GM21390 (cell line): ENCODE measurements around the gene AKAP13.
A peak's percentile ranks its signal among the peaks of the same experiment; 100 is the strongest.
"Not testable (repeated sequence)": the region's sequence is repeated elsewhere in the genome, so short reads cannot be mapped to it uniquely, and the experiment has no call there.

Experiments used
- ATAC-seq: cut with Tn5 transposase; IDR thresholded peaks from one replicate; pipeline ENCODE4 v1.9.1; 2021; ENCODE audit not compliant: unreplicated experiment

Gene AKAP13

GRCh38 chr15:85380217-85380811 lies at the start of gene AKAP13:
Gene AKAP13 (plus strand): TSS chr15:85380603. CDS start chr15:85485721, 105,118 bp downstream.
- ATAC-seq, result peak; percentile 85

- ATAC-seq, result peak; percentile 63
These were observed 49.4 kb upstream of the AKAP13 start for GRCh38 chr15:85330901-85331588.

GRCh38 chr15:85331655-85332285 lies 48.6 kb upstream of the AKAP13 start:
- no peak for ATAC-seq

- ATAC-seq, result no peak
These were observed 47.1 kb upstream of the AKAP13 start for GRCh38 chr15:85333132-85333831.

- no peak for ATAC-seq
These were observed 46.2 kb upstream of the AKAP13 start for GRCh38 chr15:85334241-85334640.

GRCh38 chr15:85335193-85335942 lies 45.0 kb upstream of the AKAP13 start:
- no peak for ATAC-seq

GRCh38 chr15:85336880-85337279 lies 43.5 kb upstream of the AKAP13 start:
- no peak for ATAC-seq

GRCh38 chr15:85337425-85338074 lies 42.9 kb upstream of the AKAP13 start:
- no peak for ATAC-seq

GRCh38 chr15:85340321-85340665 lies 40.1 kb upstream of the AKAP13 start:
- no peak for ATAC-seq

- ATAC-seq, result no peak
These were observed 39.6 kb upstream of the AKAP13 start for GRCh38 chr15:85340852-85341251.

GRCh38 chr15:85342163-85342562 lies 38.2 kb upstream of the AKAP13 start:
- ATAC-seq, result not testable (repeated sequence)

GRCh38 chr15:85343443-85343842 lies 37.0 kb upstream of the AKAP13 start:
- not testable (repeated sequence) for ATAC-seq

- ATAC-seq, result not testable (repeated sequence)
These were observed 36.2 kb upstream of the AKAP13 start for GRCh38 chr15:85344241-85344640.

- not testable (repeated sequence) for ATAC-seq
These were observed 35.7 kb upstream of the AKAP13 start for GRCh38 chr15:85344653-85345114.

- not testable (repeated sequence) for ATAC-seq
These were observed 35.0 kb upstream of the AKAP13 start for GRCh38 chr15:85345196-85345918.

GRCh38 chr15:85346462-85347084 lies 33.8 kb upstream of the AKAP13 start:
- ATAC-seq, result not testable (repeated sequence)

- ATAC-seq, result not testable (repeated sequence)
These were observed 32.9 kb upstream of the AKAP13 start for GRCh38 chr15:85347264-85348047.

GRCh38 chr15:85348048-85348766 lies 32.2 kb upstream of the AKAP13 start:
- ATAC-seq, result not testable (repeated sequence)
